Measurements from ENCODE around the gene RHOT2. TPM values are rescaled to one million over a fixed set of nuclear protein-coding genes. Genes with fewer than 3 reads are reported as not detected.

Gene RHOT2
- total RNA-seq, 1 experiment from 2014 or later: 98.5 TPM

DNA sequence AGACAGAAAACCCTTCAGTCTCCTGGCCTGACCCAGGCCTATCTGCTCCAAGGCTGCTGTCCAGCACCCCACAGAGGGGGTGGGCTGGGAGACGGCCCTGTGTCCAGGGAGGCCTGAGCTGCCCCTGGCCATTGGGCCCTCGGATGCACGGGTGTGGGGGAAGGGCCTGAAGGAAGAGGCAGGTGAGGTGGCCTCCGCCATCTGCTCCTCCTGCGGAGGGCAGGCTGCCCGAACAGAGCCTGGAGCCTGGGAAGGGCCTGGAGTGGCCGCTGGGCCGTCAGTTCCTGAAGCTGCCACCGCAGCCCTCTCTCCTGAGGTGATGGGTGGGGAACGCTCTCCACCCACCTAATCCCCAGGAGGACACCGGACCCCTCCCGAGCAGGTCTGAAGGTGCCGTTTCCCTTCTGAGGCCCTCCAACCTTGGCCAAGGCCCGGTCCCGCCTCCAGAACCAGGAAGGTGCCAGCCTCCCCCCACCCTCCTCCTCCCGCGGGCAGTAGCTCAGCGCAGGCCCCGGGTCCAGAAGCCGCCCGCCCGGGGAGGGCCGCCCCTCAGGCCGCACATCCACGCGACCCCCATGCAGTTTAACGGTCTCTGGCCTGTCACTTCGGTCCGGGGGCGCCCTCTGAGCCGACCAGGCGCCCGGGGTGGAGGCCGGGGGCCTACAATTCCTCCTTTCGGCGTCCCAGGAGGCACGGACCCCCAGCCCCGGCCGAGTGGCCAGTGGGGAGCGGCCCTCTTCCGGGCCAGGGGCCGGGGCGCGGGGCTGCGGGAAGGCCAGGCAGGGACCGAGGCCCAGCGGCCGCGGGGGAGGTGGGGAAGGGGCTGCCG is 36.8 kb downstream of the RHOT2 start:
- Histone ChIP-seq H3K27me3 (ENCODE audit: insufficient read depth, low read length) (no peaks in the 10 kb centered on the region), H2AFZ (ENCODE audit: low read depth, low read length, poor library complexity, severe bottlenecking) (no peak overlapping the region), H3K9me2 (ENCODE audit: insufficient read depth) (no peaks in the 10 kb centered on the region), H3K4me2 (ENCODE audit: low read length) (peak overlapping the region; percentile 97), H3K4me3 (replicated peaks in 1 of 2; ENCODE audit: low read depth in 1 of 2, low read length in 2 of 2) (peak overlapping the region; percentile 77 to 92), H4K20me1 (ENCODE audit: insufficient read depth) (no peaks in the 10 kb centered on the region), H3K9me3 (ENCODE audit: control insufficient read depth in 1 of 2, insufficient read depth in 1 of 2, low read depth in 1 of 2, low read length in 2 of 2) (no peaks in the 10 kb centered on the region), H3K27ac (ENCODE audit: low read depth, low read length) (peak overlapping the region; percentile 87), H3K36me3 (ENCODE audit: control insufficient read depth in 1 of 2, insufficient read depth in 2 of 2, low read length in 2 of 2) (no peaks in the 10 kb centered on the region; a peak in 2 of 4 replicates), H3K4me1 (ENCODE audit: control insufficient read depth in 1 of 2, insufficient read depth in 2 of 2, low read length in 2 of 2) (peaks cover 0 to 22% of the 10 kb centered on the region in 2 experiments; a peak in 3 of 4 replicates), H3K79me2 (ENCODE audit: insufficient read depth, low read length) (peaks cover 34% of the 10 kb centered on the region), H3K9ac (ENCODE audit: low read length) (peak overlapping the region; percentile 91)
- RAD21 ChIA-PET (ENCODE audit: low non-redundant PET in 1 of 2, low total read pairs in 2 of 2, uncharacterized antibody in 2 of 2, unreplicated experiment in 2 of 2): no interaction called here
- POLR2A ChIA-PET: no interaction called here
- CTCF ChIA-PET: interaction anchor here (0.6 kb wide), 1 partner anchor 9 kb away, joined by 3 read pairs; no protein-coding TSS in a partner anchor
- DNase-seq (ENCODE audit: low read depth, low spot score): no peak
- ATAC-seq: peak; percentile 28
- intact Hi-C loops (cut with micrococcal nuclease): no loop called here
- BruUV-seq (replicated peaks): no TSS peak
- TF ChIP-seq EGR1 (IDR thresholded peaks at IDR 0.05; ENCODE audit: low read depth) (no peak), ZFX (IDR thresholded peaks at IDR 0.05) (peak; percentile 78), POLR2AphosphoS5 (IDR thresholded peaks at IDR 0.05; ENCODE audit: low read depth, low read length) (0 out of 2 replicates have a peak, but pooled peaks have one; percentile 11), ELF1 (IDR thresholded peaks at IDR 0.05; ENCODE audit: borderline replicate concordance, low read depth) (no peak), POLR2A (IDR thresholded peaks at IDR 0.05; ENCODE audit: borderline replicate concordance, extremely low read depth, insufficient read depth, insufficient read length) (no peak), SP1 (IDR thresholded peaks at IDR 0.05; ENCODE audit: low read depth) (no peak)
- TF ChIP-seq, protein P1, sequence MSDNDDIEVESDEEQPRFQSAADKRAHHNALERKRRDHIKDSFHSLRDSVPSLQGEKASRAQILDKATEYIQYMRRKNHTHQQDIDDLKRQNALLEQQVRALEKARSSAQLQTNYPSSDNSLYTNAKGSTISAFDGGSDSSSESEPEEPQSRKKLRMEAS (IDR thresholded peaks at IDR 0.05): no peak; the same call in 1 of the 2 replicates

DNA sequence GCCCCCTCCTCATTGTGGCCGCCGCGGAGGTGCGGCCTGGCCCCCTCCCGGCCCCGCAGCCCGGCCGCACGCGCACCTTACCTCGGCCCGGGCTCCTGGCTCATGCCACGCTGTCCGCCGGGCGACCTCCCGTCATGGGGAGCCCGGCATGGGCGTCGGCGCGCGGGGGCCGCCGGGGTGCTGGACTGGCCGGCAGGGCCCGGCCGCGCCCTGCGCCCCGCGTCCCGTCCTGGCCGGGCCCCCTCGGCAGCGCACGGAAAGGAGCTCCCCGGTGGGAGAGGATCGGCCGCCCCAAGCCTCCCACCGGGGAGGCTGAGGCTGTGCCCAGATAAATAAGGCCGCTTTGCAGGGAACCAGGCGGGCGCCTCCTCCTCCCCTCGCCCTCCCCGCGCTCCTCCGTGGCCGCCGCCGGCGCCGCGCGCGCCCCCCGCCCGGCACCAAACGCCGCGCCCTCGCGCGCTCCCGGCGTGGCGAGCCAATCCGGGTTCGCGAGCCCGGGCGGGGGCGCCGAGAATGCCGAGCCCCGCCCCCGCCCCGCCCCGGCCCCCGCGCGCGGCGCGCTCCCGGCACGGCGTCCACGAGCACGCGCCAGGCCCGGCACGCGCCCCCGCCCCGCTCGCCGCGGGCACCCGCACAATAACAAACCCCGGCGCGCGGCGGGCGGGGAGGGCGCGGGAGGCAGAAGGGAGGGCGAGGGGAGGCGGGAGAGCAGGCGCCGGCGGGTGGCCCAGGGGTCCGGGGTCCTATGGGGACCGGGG is 37.7 kb downstream of the RHOT2 start, which contains the start of gene FBXL16:
Gene FBXL16 (minus strand): TSS at position 371 of the 758 bp plus-strand sequence. CDS start 8,396 bp downstream, outside the sequence.
- no TSS peak for BruUV-seq (replicated peaks)
- no peaks in the 10 kb centered on the region for H3K9me2 ChIP-seq (ENCODE audit: insufficient read depth)
- intact Hi-C loops (cut with micrococcal nuclease): no loop called here
- H3K4me2 ChIP-seq (ENCODE audit: low read length): peak within 1 kb of the TSS; percentile 97
- ChIA-PET RAD21 (ENCODE audit: low non-redundant PET in 1 of 2, low total read pairs in 2 of 2, uncharacterized antibody in 2 of 2, unreplicated experiment in 2 of 2) (no interaction called here), POLR2A (no interaction called here), CTCF (interaction anchor here (0.6 kb wide), 1 partner anchor 10 kb away, joined by 3 read pairs; no protein-coding TSS in a partner anchor)
- peak within 1 kb of the TSS; percentile 77 to 92 for H3K4me3 ChIP-seq (replicated peaks in 1 of 2; ENCODE audit: low read depth in 1 of 2, low read length in 2 of 2)
- H3K4me1 ChIP-seq (ENCODE audit: control insufficient read depth in 1 of 2, insufficient read depth in 2 of 2, low read length in 2 of 2): peaks cover 0 to 29% of the 10 kb centered on the region in 2 experiments; a peak in 3 of 4 replicates
- H3K79me2 ChIP-seq (ENCODE audit: insufficient read depth, low read length): peaks cover 34% of the 10 kb centered on the region
- peak within 1 kb of the TSS; percentile 91 for H3K9ac ChIP-seq (ENCODE audit: low read length)
- H3K27ac ChIP-seq (ENCODE audit: low read depth, low read length): peak within 1 kb of the TSS; percentile 87
- no peaks in the 10 kb centered on the region for H3K27me3 ChIP-seq (ENCODE audit: insufficient read depth, low read length)
- H3K9me3 ChIP-seq (ENCODE audit: control insufficient read depth in 1 of 2, insufficient read depth in 1 of 2, low read depth in 1 of 2, low read length in 2 of 2): no peaks in the 10 kb centered on the region
- DNase-seq (ENCODE audit: low read depth, low spot score) (no peak), ATAC-seq (peak; percentile 76)
- TF ChIP-seq ZFX (IDR thresholded peaks at IDR 0.05) (peak; percentile 56; the same call in 1 of the 2 replicates), POLR2AphosphoS5 (IDR thresholded peaks at IDR 0.05; ENCODE audit: low read depth, low read length) (peak; percentile 48)
- TF ChIP-seq, protein P1 (IDR thresholded peaks at IDR 0.05): no peak
- no peak within 1 kb of the TSS for H2AFZ ChIP-seq (ENCODE audit: low read depth, low read length, poor library complexity, severe bottlenecking)
- H4K20me1 ChIP-seq (ENCODE audit: insufficient read depth): no peaks in the 10 kb centered on the region
- no peaks in the 10 kb centered on the region; a peak in 2 of 4 replicates for H3K36me3 ChIP-seq (ENCODE audit: control insufficient read depth in 1 of 2, insufficient read depth in 2 of 2, low read length in 2 of 2)

Data from HCT116 (cell line).